MM.1S (cell line): ENCODE measurements around the gene STK32B.

Source experiments
- DNase-seq: peaks from one replicate; pipeline ENCODE4 v3.0.0-alpha.2; 2015
- H2AFZ ChIP-seq: fragments of 300-600 bp; sonication (generic); 2 replicates; pipeline ENCODE4 v1.6.0; 2016; ENCODE audit warnings: antibody characterized with exemption, low read length
- H3F3A ChIP-seq: fragments of 300-600 bp; sonication (generic); 2 replicates; pipeline ENCODE4 v1.6.1; 2016; ENCODE audit warnings: mild to moderate bottlenecking, antibody characterized with exemption, low read length, moderate library complexity, mixed read lengths; ENCODE audit not compliant: insufficient read depth
- H3K27ac ChIP-seq: fragments of 300-600 bp; sonication (generic); 2 replicates; pipeline ENCODE4 v1.5.1; 2016; ENCODE audit warnings: mild to moderate bottlenecking, low read length
- H3K27me3 ChIP-seq: fragments of 300-600 bp; sonication (generic); replicated peaks from 2 replicates; pipeline ENCODE4 v1.6.0; 2016; ENCODE audit warnings: low read length; ENCODE audit not compliant: insufficient read depth
- H3K36me3 ChIP-seq: fragments of 300-600 bp; sonication (generic); replicated peaks from 2 replicates; pipeline ENCODE4 v1.6.1; 2016; ENCODE audit warnings: mild to moderate bottlenecking, low read length, mixed read lengths; ENCODE audit not compliant: insufficient read depth
- H3K4me1 ChIP-seq: fragments of 300-600 bp; sonication (generic); 2 replicates; pipeline ENCODE4 v1.6.1; 2016; ENCODE audit warnings: low read length, mixed read lengths
- H3K4me2 ChIP-seq: fragments of 300-600 bp; sonication (generic); 2 replicates; pipeline ENCODE4 v1.6.0; 2016; ENCODE audit warnings: low read depth, low read length
- H3K4me3 ChIP-seq: fragments of 300-600 bp; sonication (generic); 2 replicates; pipeline ENCODE4 v1.5.1; 2016; ENCODE audit warnings: low read length, mixed read lengths
- H3K79me2 ChIP-seq: fragments of 300-600 bp; sonication (generic); 2 replicates; pipeline ENCODE4 v1.6.1; 2016; ENCODE audit warnings: mixed run types, low read length, mixed read lengths
- H3K9ac ChIP-seq: fragments of 300-600 bp; sonication (generic); 2 replicates; pipeline ENCODE4 v1.6.1; 2016; ENCODE audit warnings: low read length, mixed read lengths
- H3K9me2 ChIP-seq: fragments of 300-600 bp; sonication (generic); replicated peaks from 2 replicates; pipeline ENCODE4 v1.6.1; 2016; ENCODE audit warnings: mild to moderate bottlenecking, low read length, mixed read lengths; ENCODE audit not compliant: insufficient read depth
- H3K9me3 ChIP-seq: fragments of 300-600 bp; sonication (generic); replicated peaks from 2 replicates; pipeline ENCODE4 v1.6.1; 2016; ENCODE audit warnings: mild to moderate bottlenecking, low read length, mixed read lengths; ENCODE audit not compliant: insufficient read depth
- H4K20me1 ChIP-seq: fragments of 300-600 bp; sonication (generic); 2 replicates; pipeline ENCODE4 v1.6.1; 2016; ENCODE audit warnings: mild to moderate bottlenecking, low read length, moderate library complexity, mixed read lengths; ENCODE audit not compliant: insufficient read depth
- EZH2 ChIP-seq: fragments of 300-600 bp; sonication (generic); optimal IDR thresholded peaks from 2 replicates; pipeline ENCODE3; 2017; ENCODE audit warnings: low read depth, mild to moderate bottlenecking, antibody characterized with exemption, low read length, mixed read lengths
- EZH2phosphoT487 ChIP-seq: fragments of 300-600 bp; sonication (generic); IDR thresholded peaks from 2 replicates; pipeline ENCODE4 v1.6.1; 2018; ENCODE audit warnings: antibody characterized with exemption, low read length
- TF ChIP-seq, protein P1 (sequence below): fragments of 300-600 bp; sonication (generic); IDR thresholded peaks from 2 replicates; pipeline ENCODE4 v1.5.1; 2016; ENCODE audit warnings: antibody characterized with exemption, low read length, mixed read lengths

The STK32B gene

GRCh38 chr4:5467111-5467510 is 415.8 kb downstream of the STK32B start:
- H3K4me1 ChIP-seq: no peaks in the 10 kb centered on the region
- H4K20me1 ChIP-seq: no peaks in the 10 kb centered on the region
- no peak overlapping the region for H3K27ac ChIP-seq
- H3K27me3 ChIP-seq: no peaks in the 10 kb centered on the region
- TF ChIP-seq EZH2phosphoT487 (no peak), EZH2 (no peak)
- TF ChIP-seq, protein P1, sequence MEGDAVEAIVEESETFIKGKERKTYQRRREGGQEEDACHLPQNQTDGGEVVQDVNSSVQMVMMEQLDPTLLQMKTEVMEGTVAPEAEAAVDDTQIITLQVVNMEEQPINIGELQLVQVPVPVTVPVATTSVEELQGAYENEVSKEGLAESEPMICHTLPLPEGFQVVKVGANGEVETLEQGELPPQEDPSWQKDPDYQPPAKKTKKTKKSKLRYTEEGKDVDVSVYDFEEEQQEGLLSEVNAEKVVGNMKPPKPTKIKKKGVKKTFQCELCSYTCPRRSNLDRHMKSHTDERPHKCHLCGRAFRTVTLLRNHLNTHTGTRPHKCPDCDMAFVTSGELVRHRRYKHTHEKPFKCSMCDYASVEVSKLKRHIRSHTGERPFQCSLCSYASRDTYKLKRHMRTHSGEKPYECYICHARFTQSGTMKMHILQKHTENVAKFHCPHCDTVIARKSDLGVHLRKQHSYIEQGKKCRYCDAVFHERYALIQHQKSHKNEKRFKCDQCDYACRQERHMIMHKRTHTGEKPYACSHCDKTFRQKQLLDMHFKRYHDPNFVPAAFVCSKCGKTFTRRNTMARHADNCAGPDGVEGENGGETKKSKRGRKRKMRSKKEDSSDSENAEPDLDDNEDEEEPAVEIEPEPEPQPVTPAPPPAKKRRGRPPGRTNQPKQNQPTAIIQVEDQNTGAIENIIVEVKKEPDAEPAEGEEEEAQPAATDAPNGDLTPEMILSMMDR: no peak
- no peak overlapping the region for H3K4me2 ChIP-seq
- no peak overlapping the region for H3K4me3 ChIP-seq
- H3K79me2 ChIP-seq: no peaks in the 10 kb centered on the region
- no peak overlapping the region for H3K9ac ChIP-seq
- no peaks in the 10 kb centered on the region for H3K9me3 ChIP-seq
- no peaks in the 10 kb centered on the region for H3K9me2 ChIP-seq
- H2AFZ ChIP-seq: no peak overlapping the region
- H3F3A ChIP-seq: no peaks in the 10 kb centered on the region
- no peak for DNase-seq
- H3K36me3 ChIP-seq: no peaks in the 10 kb centered on the region

DNA sequence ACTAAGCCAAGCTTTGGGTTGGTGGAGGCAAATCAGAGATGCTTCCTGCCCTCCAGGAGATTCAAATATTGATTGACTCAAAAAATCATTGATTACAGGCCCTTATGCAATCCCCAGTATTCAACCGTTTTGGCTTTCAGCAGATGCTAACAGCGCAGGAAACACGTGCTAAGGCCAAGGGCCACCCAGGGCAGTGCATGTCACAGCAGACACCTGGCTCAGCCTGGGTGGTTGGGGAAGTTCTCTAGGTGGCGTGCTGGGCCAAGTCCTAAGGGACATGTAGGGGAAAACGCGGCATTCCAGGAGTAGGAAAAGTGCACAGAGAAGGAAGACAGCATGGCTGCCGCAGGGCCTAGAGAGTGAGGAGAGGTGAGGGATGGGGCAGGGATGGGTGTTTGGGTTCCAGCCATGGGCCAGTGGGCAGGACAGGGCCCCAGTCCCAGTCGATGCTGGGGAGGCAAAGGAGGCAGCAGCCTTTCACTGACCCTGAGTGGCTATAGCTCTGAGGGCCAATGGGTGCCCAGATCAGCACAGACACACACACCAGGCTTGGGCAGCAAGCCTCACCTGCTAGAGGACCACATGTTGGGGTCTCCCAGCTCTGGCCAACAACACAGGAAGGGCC is 418.0 kb downstream of the STK32B start:
- H3K9me3 ChIP-seq: no peaks in the 10 kb centered on the region
- H3K9ac ChIP-seq: no peak overlapping the region

GRCh38 chr4:5469861-5470260 is 418.6 kb downstream of the STK32B start:
- TF ChIP-seq EZH2 (no peak), EZH2phosphoT487 (no peak)
- TF ChIP-seq, protein P1: no peak
- H3F3A ChIP-seq: no peaks in the 10 kb centered on the region
- no peak overlapping the region for H3K9ac ChIP-seq
- H3K4me3 ChIP-seq: no peak overlapping the region
- H3K27me3 ChIP-seq: no peaks in the 10 kb centered on the region
- no peaks in the 10 kb centered on the region for H4K20me1 ChIP-seq
- H3K9me3 ChIP-seq: no peaks in the 10 kb centered on the region
- H3K27ac ChIP-seq: no peak overlapping the region
- no peaks in the 10 kb centered on the region for H3K4me1 ChIP-seq
- H3K9me2 ChIP-seq: no peaks in the 10 kb centered on the region
- no peak overlapping the region for H3K4me2 ChIP-seq
- no peaks in the 10 kb centered on the region for H3K36me3 ChIP-seq
- no peaks in the 10 kb centered on the region for H3K79me2 ChIP-seq
- no peak overlapping the region for H2AFZ ChIP-seq
- no peak for DNase-seq

More for the DNA sequence above, 418.0 kb downstream of the STK32B start:
- no peak for TF ChIP-seq EZH2
- no peak for TF ChIP-seq EZH2phosphoT487
- TF ChIP-seq, protein P1: no peak
- Histone ChIP-seq H3K9me2 (no peaks in the 10 kb centered on the region), H3K79me2 (no peaks in the 10 kb centered on the region), H3K4me1 (no peaks in the 10 kb centered on the region), H3K4me2 (no peak overlapping the region), H2AFZ (no peak overlapping the region), H3K27ac (no peak overlapping the region), H3K4me3 (no peak overlapping the region), H4K20me1 (no peaks in the 10 kb centered on the region), H3F3A (no peaks in the 10 kb centered on the region), H3K27me3 (no peaks in the 10 kb centered on the region), H3K36me3 (no peaks in the 10 kb centered on the region)
- DNase-seq: no peak
